Kidney (tissue), 14 donors: ENCODE data around the gene ENTPD7. TPM values are rescaled to one million over a fixed set of nuclear protein-coding genes. Genes with fewer than 3 reads are reported as not detected.
"Not testable (repeated sequence)": the region's sequence is repeated elsewhere in the genome, so short reads cannot be mapped to it uniquely, and the experiment has no call there.

Experiments
- DNase-seq, 5 donors: peaks; one replicate each; pipeline ENCODE4 v3.0.0-alpha.2; 2013 to 2020
- FAIRE-seq: peaks from 2 replicates; lab custom pipeline; 2012; peaks lifted over from hg19 to GRCh38; lab: Jason Lieb, UNC
- H3K27ac ChIP-seq, 2 donors: one replicate each; pipeline ENCODE4 v1.7.0; 2013; ENCODE audit warnings: low read depth in 2 of 2, low read length in 2 of 2, inconsistent platforms in 1 of 2
- H3K27me3 ChIP-seq: one replicate; pipeline ENCODE4 v1.7.1; 2013; ENCODE audit warnings: low read length, inconsistent platforms; ENCODE audit not compliant: control insufficient read depth, insufficient read depth
- H3K36me3 ChIP-seq, 3 donors: one replicate each; pipeline versions ENCODE4 v1.7.0 to v1.7.1; 2013; ENCODE audit warnings: low read length in 3 of 3, control low read depth in 1 of 3, inconsistent platforms in 1 of 3; ENCODE audit not compliant: insufficient read depth in 3 of 3, control insufficient read depth in 2 of 3
- H3K4me1 ChIP-seq, 3 donors: one replicate each; pipeline versions ENCODE4 v1.7.0 to v1.7.1; 2013; ENCODE audit warnings: low read length in 3 of 3, inconsistent platforms in 1 of 3, low read depth in 1 of 3; ENCODE audit not compliant: control insufficient read depth in 2 of 3, insufficient read depth in 2 of 3
- H3K4me3 ChIP-seq, 3 donors: one replicate each; pipeline versions ENCODE4 v1.7.0 to v1.8.1; 2013; ENCODE audit warnings: low read length in 3 of 3, control low read depth in 1 of 3, inconsistent platforms in 1 of 3
- H3K9ac ChIP-seq, 3 donors: one replicate each; pipeline versions ENCODE4 v1.7.0 to v1.7.1; 2013; ENCODE audit warnings: low read length in 3 of 3, control low read depth in 1 of 3, inconsistent platforms in 1 of 3
- H3K9me3 ChIP-seq, 3 donors: one replicate each; pipeline versions ENCODE4 v1.7.0 to v1.7.1; 2013; ENCODE audit warnings: low read length in 3 of 3, control low read depth in 1 of 3, inconsistent platforms in 1 of 3; ENCODE audit not compliant: control insufficient read depth in 2 of 3, insufficient read depth in 1 of 3
- CTCF ChIP-seq: IDR thresholded peaks from 3 replicates; pipeline ENCODE4 v1.5.1; 2012; ENCODE audit warnings: mild to moderate bottlenecking, moderate library complexity, borderline replicate concordance; ENCODE audit not compliant: insufficient read depth; ENCODE audit errors: extremely low read depth
- intact Hi-C: fragments of 100-400 bp; cut with DNase I; formaldehyde crosslinking; loops from one replicate; pipeline ENCODE4 v1.11.1; 2022
- polyA plus RNA-seq: library from polyadenylated mRNA; stranded (reverse); fragments of 350-450 nt; fragmentation: Illumina TruSeq; extraction: RNeasy Lipid Tissue Mini Kit (QIAGEN cat#74804); gene quantifications from one replicate; pipeline ENCODE4 v1.2.3, GENCODE V29; 2014; ENCODE audit warnings: low read depth, low replicate concordance; ENCODE audit not compliant: insufficient read depth
- total RNA-seq: library from RNA; stranded (reverse); fragmentation: NEBNext Ultra II Directional; extraction: Animal tissue kit (Norgen Biotek cat#: 25700); gene quantifications from one replicate; pipeline ENCODE4 v1.2.1, GENCODE V29; 2021
- donor health status: control.
- donor health status: control.
- donor health status: control.
- donor health status: control.
- donor health status: control.
- donor health status: DM: yes; HTN: yes; CAD: no.
- donor health status: Normal renal cell carcinoma (clear cell type).

ENTPD7 gene
- total and polyA plus RNA-seq, 2 donors from 2014 or later = 1.4 to 16.1 TPM

GRCh38 chr10:99742701-99743100 is 83.4 kb downstream of the ENTPD7 start:
- intact Hi-C loops = no loop called here
- Histone ChIP-seq H3K9me3 (peaks cover 0 to 6% (median 3%) of the 10 kb centered on the region in 3 donors), H3K27me3 (no peaks in the 10 kb centered on the region), H3K4me3 (no peak overlapping the region), H3K4me1 (no peaks in the 10 kb centered on the region), H3K36me3 (peaks cover 16 to 51% (median 23%) of the 10 kb centered on the region in 3 donors), H3K9ac (no peak overlapping the region), H3K27ac (no peak overlapping the region)
- DNase-seq (no peak), FAIRE-seq (no peak)
- TF ChIP-seq CTCF = no peak

- Histone ChIP-seq H3K27ac (no peak overlapping the region), H3K9me3 (peaks cover 0 to 6% (median 3%) of the 10 kb centered on the region in 3 donors), H3K4me3 (no peak overlapping the region), H3K9ac (no peak overlapping the region), H3K36me3 (peaks cover 16 to 62% (median 23%) of the 10 kb centered on the region in 3 donors), H3K27me3 (no peaks in the 10 kb centered on the region), H3K4me1 (no peaks in the 10 kb centered on the region)
- no peak for TF ChIP-seq CTCF
- intact Hi-C loops = no loop called here
- DNase-seq (no peak), FAIRE-seq (no peak)
These were observed 84.5 kb downstream of the ENTPD7 start for GRCh38 chr10:99743841-99744240.

GRCh38 chr10:99746166-99746565 is 86.9 kb downstream of the ENTPD7 start:
- H3K9ac ChIP-seq, H3K27me3 ChIP-seq, H3K9me3 ChIP-seq, H3K4me1 ChIP-seq, H3K27ac ChIP-seq, intact Hi-C loops, FAIRE-seq, H3K4me3 ChIP-seq, DNase-seq: not testable (repeated sequence)
- peaks cover 9 to 56% (median 24%) of the 10 kb centered on the region in 3 donors for H3K36me3 ChIP-seq

- H3K36me3 ChIP-seq = peaks cover 6 to 44% (median 14%) of the 10 kb centered on the region in 3 donors
These were observed 89.6 kb downstream of the ENTPD7 start for GRCh38 chr10:99748823-99749451.

More at GRCh38 chr10:99748823-99749451, 89.6 kb downstream of the ENTPD7 start:
- Histone ChIP-seq H3K9me3 (no peaks in the 10 kb centered on the region), H3K27ac (no peak overlapping the region), H3K4me3 (no peak overlapping the region), H3K27me3 (no peaks in the 10 kb centered on the region), H3K4me1 (no peaks in the 10 kb centered on the region), H3K9ac (no peak overlapping the region)
- no peak for DNase-seq
- intact Hi-C loops = no loop called here
- FAIRE-seq = no peak
- TF ChIP-seq CTCF = no peak
